Breast epithelium (tissue), 4 donors: ENCODE measurements around the gene C6orf47. TPM values are rescaled to one million over a fixed set of nuclear protein-coding genes. Genes with fewer than 3 reads are reported as not detected.

Source experiments
- DNase-seq, 2 donors: peaks; one replicate each; pipeline ENCODE4 v3.0.0-alpha.2; 2019; ENCODE audit warnings: low spot score in 2 of 2
- H3K27ac ChIP-seq, 2 donors: fragments of 200-600 bp; sonication (generic) in 1 of 2; one replicate each; pipeline ENCODE4 v1.5.1; 2016 to 2019; ENCODE audit warnings: mild to moderate bottlenecking in 1 of 2
- H3K27me3 ChIP-seq, 2 donors: fragments of 200-600 bp; sonication (generic) in 1 of 2; one replicate each; pipeline versions ENCODE4 v1.5.1 to v1.6.0; 2017 to 2019; ENCODE audit warnings: control low read depth in 1 of 2, mild to moderate bottlenecking in 1 of 2
- H3K36me3 ChIP-seq: fragments of 200-600 bp; one replicate; pipeline ENCODE4 v1.5.1; 2019
- H3K4me1 ChIP-seq, 2 donors: fragments of 200-600 bp; sonication (generic); one replicate each; pipeline ENCODE4 v1.5.1; 2016 to 2019; ENCODE audit warnings: control low read depth in 1 of 2
- H3K4me3 ChIP-seq, 3 donors: fragments of 200-600 bp; sonication (generic); 1 replicate in 2 of 3; 2 replicates in 1 of 3; pipeline ENCODE4 v1.5.1; 2016 to 2019; ENCODE audit warnings: mild to moderate bottlenecking in 3 of 3, moderate library complexity in 2 of 3
- H3K9me3 ChIP-seq, 2 donors: fragments of 200-600 bp; sonication (generic) in 1 of 2; one replicate each; pipeline ENCODE4 v1.5.1; 2016 to 2019; ENCODE audit warnings: control low read depth in 1 of 2
- POLR2A ChIP-seq: fragments of 450-650 bp; IDR thresholded peaks from one replicate; pipeline ENCODE4 v1.6.1; 2016; ENCODE audit warnings: antibody characterized with exemption, mild to moderate bottlenecking, moderate library complexity
- POLR2AphosphoS5 ChIP-seq, 3 donors: sonication (generic); formaldehyde crosslinking; IDR thresholded peaks; one replicate each; pipeline ENCODE4 v1.6.1; 2017; ENCODE audit warnings: antibody characterized with exemption in 3 of 3
- intact Hi-C: fragments of 100-400 bp; cut with DNase I; formaldehyde crosslinking; loops from one replicate; pipeline ENCODE4 v1.15.1; 2023; ENCODE audit warnings: low total_unique reads
- total RNA-seq, 3 donors: library from RNA; depleted of rRNA; stranded (reverse); fragments of >200 nt; gene quantifications; one replicate each; pipeline ENCODE4 v1.1.0, GENCODE V29; 2016
- TF ChIP-seq, protein P1 (sequence below), 3 donors: fragments of 450-650 bp; IDR thresholded peaks; one replicate each; pipeline ENCODE4 v1.5.1; 2016 to 2017; ENCODE audit warnings: antibody characterized with exemption in 3 of 3, mild to moderate bottlenecking in 3 of 3, moderate library complexity in 3 of 3

C6orf47 gene
- total RNA-seq, 3 donors from 2014 or later = 20.3 to 27.4 (median 24.8) TPM

DNA sequence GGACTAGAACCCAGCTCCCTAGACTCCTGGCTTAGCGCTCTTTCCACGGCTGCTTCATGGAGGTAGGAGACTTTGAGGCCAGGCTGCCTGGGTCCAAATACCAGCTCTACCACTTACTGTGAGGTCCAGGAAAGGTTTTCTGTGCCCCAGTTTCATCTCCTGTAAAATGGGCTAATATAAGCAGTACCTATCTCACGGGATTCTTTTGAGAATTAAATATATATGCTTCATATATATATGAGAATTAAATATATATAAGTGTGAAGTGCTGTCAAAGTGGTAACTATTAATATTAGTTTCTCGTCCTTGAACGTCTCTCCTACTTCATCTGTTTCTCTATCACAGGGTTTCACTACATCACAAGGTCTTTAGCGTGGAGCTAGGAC lies 30.5 kb upstream of the C6orf47 start:
- TF ChIP-seq, protein P1, sequence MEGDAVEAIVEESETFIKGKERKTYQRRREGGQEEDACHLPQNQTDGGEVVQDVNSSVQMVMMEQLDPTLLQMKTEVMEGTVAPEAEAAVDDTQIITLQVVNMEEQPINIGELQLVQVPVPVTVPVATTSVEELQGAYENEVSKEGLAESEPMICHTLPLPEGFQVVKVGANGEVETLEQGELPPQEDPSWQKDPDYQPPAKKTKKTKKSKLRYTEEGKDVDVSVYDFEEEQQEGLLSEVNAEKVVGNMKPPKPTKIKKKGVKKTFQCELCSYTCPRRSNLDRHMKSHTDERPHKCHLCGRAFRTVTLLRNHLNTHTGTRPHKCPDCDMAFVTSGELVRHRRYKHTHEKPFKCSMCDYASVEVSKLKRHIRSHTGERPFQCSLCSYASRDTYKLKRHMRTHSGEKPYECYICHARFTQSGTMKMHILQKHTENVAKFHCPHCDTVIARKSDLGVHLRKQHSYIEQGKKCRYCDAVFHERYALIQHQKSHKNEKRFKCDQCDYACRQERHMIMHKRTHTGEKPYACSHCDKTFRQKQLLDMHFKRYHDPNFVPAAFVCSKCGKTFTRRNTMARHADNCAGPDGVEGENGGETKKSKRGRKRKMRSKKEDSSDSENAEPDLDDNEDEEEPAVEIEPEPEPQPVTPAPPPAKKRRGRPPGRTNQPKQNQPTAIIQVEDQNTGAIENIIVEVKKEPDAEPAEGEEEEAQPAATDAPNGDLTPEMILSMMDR (IDR thresholded peaks at IDR 0.05) = no peak
- no peak for TF ChIP-seq POLR2AphosphoS5 (IDR thresholded peaks at IDR 0.05)
- no peak for TF ChIP-seq POLR2A
- Histone ChIP-seq H3K9me3 (no peaks in the 10 kb centered on the region), H3K4me3 (no peak overlapping the region), H3K4me1 (no peaks in the 10 kb centered on the region), H3K36me3 (peaks cover 8% of the 10 kb centered on the region), H3K27me3 (no peaks in the 10 kb centered on the region), H3K27ac (no peak overlapping the region)
- DNase-seq = no peak
- intact Hi-C loops = loop anchor here (10.0 kb wide), 1 partner anchor 264 kb away; the partner anchor contains the start of genes NELFE and SKIC2

DNA sequence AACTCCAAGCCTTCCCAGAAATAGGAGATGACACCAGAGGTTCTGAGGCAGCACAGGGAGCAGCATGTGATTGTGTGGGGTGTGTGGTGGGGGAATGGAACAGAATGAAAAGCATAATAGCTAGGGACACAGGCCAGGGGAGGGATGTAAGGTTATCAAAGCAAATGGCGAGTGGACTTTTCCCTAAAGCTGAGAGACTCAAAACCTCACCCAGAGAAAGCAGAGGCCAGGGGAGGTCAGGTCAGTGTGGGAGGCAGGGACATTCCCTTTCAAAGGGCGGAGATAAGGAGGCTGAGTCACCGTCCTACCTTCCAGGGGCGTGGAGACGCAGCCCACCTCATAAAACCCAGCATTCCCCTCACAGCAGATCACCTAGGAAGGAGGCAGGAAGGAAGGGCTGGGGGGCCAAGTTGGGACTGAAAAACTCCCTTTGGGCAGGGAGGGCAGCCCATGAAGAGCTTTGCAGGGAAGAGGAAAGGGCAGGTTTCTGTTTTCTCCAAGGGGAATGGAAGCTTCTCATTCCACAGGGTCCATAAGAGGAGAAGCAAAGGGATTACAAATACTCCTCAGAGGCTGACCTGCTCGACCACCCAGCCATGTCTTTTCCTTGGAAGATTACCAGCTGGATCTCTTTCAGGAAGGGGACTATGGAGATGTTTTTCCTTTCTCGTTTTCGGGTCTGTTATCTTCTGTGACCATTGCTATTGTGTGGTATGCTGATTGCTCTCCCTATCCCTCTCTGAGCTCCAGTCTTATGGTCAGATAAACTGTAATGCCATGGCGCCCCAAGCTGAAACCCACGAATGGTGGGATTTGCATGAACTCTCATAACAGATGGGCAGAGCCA lies 29.9 kb upstream of the C6orf47 start:
- TF ChIP-seq POLR2AphosphoS5 (IDR thresholded peaks at IDR 0.05) = no peak
- TF ChIP-seq POLR2A = no peak
- TF ChIP-seq, protein P1 (IDR thresholded peaks at IDR 0.05) = no peak
- Histone ChIP-seq H3K36me3 (peaks cover 8% of the 10 kb centered on the region), H3K27ac (no peak overlapping the region), H3K9me3 (no peaks in the 10 kb centered on the region), H3K4me3 (no peak overlapping the region), H3K4me1 (no peaks in the 10 kb centered on the region), H3K27me3 (no peaks in the 10 kb centered on the region)
- intact Hi-C loops = loop anchor here (10.0 kb wide), 1 partner anchor 264 kb away; the partner anchor contains the start of genes NELFE and SKIC2
- DNase-seq = no peak

DNA sequence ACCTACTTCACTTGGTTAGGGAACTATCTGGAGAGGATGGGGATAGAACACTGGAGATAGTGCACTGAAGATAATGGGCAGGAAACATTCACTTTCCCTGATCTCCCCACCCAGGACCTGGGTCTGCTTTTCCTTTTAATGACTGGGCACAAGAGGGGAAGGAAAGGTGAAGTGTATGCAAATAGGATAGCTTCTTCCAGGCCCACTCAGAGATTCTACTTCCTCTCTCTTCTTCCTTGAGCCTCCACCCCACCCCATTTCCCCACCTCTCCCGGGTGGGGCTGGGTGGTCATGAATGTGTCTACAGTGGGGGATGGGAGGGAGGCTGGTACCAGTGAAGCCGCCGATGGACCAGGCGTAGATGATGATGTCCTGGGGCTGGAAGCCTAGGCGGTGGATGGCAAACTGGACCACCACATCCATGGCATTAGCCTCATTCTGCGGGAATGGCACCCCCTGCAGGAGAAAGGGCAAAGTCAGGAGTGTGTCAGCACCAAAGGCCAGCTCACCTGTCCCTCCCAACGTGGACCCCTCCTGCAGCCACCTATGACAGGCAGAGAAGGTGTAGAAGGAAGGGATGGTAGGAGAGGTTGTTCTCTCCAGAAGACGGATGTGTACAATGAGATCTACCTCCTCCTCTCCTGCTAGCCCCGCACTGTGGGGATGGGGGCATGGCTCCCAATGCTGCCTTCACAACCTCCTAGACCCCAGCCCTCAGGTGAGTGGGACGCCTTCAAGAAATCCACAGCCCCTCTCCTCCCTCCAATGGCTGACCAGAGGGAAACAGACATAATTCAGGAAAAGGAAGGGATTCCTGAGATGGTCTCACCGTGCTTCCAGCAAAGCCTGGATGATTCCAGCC lies 28.9 kb upstream of the C6orf47 start:
- TF ChIP-seq POLR2A = no peak
- TF ChIP-seq POLR2AphosphoS5 (IDR thresholded peaks at IDR 0.05) = no peak
- TF ChIP-seq, protein P1 (IDR thresholded peaks at IDR 0.05) = no peak
- Histone ChIP-seq H3K9me3 (no peaks in the 10 kb centered on the region), H3K4me3 (no peak overlapping the region), H3K27ac (no peak overlapping the region), H3K4me1 (no peaks in the 10 kb centered on the region), H3K36me3 (peaks cover 8% of the 10 kb centered on the region), H3K27me3 (no peaks in the 10 kb centered on the region)
- no peak for DNase-seq
- intact Hi-C loops = loop anchor here (10.0 kb wide), 1 partner anchor 265 kb away; the partner anchor contains the start of genes NELFE and SKIC2

DNA sequence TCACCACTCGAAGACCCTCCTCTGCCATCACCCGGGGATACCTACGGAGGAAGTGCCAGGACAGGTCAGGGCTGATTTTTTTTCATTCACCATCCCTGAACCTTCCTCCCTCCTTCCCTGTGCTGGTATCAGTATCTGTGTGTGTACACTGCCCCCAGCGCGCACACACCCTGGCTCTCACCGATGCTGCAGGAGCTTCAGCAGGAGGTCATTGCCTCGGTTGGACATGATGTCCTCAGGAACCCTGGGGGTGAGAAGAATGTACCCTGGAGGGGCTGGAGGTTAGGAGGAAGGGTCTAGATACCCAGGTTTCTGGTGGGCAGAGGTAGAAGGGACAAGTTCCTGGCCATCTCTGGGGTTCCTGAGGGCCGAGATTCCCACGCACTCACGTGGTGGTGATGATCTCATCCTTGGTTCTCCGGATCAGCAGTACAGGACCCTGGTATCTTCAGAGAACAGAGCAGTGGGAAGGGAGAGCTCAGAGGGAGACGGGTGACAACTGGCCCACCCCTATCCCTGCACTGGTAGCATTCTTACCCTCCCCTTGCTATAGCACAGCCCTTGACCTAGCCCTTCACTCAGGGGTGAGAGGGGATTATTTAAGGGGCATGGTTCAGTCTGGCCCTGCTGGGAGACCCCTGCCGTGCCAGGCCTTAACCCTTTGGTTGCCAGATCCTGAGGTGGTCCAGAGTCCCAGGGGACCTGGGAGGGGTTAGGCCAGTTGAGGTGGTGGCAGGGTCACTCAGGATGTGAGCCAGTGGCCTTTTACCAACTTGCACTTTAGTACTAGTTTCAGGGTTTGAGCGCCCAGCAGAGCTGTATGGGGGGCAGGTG lies 27.5 kb upstream of the C6orf47 start:
- H3K27me3 ChIP-seq = no peaks in the 10 kb centered on the region
- H3K4me3 ChIP-seq = no peak overlapping the region
- H3K36me3 ChIP-seq = peaks cover 8% of the 10 kb centered on the region
- TF ChIP-seq POLR2AphosphoS5 (IDR thresholded peaks at IDR 0.05) = no peak
- H3K27ac ChIP-seq = no peak overlapping the region
- intact Hi-C loops = no loop called here
- no peaks in the 10 kb centered on the region for H3K4me1 ChIP-seq
- no peak for DNase-seq
- H3K9me3 ChIP-seq = no peaks in the 10 kb centered on the region

DNA sequence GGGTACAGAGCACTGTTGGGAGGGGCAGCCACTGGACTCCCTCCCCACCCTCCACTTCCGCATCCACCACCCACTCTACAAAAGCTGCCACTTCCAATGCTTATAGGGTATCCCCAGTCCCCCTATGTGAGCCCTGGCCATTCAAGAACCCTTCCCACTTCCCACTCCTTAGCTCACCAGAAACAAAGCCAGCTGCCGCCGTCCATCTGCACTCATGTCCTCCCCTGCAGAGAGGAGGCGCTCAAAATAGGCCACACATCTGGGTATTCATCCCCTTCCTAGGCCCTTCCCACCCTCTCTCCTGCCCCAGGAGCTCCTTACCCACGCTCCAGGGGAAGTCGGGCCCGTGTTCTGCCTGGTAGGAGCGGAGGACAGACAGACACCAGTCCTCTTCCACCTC lies 26.7 kb upstream of the C6orf47 start:
- no peak for DNase-seq
- Histone ChIP-seq H3K27ac (no peak overlapping the region), H3K4me3 (no peak overlapping the region), H3K9me3 (no peaks in the 10 kb centered on the region), H3K4me1 (no peaks in the 10 kb centered on the region), H3K36me3 (peaks cover 8% of the 10 kb centered on the region), H3K27me3 (no peaks in the 10 kb centered on the region)
- intact Hi-C loops = no loop called here
- TF ChIP-seq, protein P1 (IDR thresholded peaks at IDR 0.05) = no peak
- TF ChIP-seq POLR2A = no peak
- TF ChIP-seq POLR2AphosphoS5 (IDR thresholded peaks at IDR 0.05) = no peak
